ENCODE data around the gene ARVCF.
"Not testable (repeated sequence)": the region's sequence is repeated elsewhere in the genome, so short reads cannot be mapped to it uniquely, and the experiment has no call there.

The ARVCF gene

DNA sequence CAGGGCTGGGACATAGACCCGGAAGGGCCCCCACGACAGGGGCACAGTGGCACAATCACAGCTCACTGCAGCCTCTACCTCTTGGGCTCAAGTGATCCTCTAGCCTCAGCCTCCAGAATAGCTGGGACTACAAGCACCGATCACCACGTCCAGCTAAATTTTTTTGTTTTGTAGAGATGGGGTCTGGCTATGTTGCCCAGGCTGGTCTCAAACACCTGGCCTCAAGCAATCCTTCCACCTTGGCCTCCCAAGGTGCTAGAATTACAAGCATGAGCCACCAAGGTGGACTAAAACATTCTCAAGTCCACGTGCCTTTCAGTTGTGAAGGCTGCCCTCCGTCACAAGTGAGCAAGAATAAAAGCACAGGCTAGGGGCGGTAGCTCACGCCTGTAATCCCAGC is 85.1 kb downstream of the ARVCF start:
- no peak for DNase-seq

DNA sequence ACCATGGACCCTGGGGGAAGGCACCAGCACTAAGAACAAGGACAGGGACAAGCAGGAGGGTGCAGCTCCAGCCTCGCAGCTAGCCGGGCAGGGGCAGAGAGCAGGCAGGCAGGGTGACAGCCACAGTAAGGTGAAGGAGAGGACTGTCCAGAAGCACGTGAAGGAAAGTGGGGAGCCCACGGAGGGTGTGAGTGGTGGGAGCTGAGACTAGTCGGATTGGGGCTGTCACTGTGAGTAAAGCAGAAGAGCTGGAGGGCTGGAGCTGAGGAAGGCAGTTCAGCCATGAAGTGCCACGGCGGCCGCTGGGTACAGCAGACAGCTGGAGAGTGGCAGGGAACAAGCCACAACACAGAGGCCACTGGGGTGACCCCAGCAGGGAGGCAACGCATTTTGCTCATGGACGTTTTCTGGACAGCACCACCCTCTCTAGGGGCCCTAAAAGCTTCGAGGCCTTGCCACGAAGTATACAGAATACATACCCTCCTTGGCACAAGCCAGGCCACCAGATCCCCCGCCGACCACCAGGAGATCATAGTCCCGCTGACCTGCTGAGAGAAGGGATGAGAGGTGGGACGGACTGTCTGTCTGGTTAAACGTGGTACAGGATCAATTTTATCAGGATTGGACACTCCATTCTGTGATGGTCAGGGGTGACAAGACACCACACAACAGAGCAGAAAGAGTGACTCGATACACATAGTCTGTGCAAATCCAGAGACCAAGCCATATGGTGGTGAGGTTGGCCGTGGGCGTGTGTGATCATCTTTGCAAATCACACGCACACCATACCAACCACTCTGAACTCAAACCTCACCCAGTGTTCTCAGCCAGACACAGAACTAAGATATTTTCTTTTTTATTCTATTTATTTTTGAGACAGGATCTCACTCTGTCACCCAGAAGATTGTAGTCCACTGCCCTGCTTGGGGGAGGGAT is 85.8 kb downstream of the ARVCF start:
- DNase-seq: no peak

DNA sequence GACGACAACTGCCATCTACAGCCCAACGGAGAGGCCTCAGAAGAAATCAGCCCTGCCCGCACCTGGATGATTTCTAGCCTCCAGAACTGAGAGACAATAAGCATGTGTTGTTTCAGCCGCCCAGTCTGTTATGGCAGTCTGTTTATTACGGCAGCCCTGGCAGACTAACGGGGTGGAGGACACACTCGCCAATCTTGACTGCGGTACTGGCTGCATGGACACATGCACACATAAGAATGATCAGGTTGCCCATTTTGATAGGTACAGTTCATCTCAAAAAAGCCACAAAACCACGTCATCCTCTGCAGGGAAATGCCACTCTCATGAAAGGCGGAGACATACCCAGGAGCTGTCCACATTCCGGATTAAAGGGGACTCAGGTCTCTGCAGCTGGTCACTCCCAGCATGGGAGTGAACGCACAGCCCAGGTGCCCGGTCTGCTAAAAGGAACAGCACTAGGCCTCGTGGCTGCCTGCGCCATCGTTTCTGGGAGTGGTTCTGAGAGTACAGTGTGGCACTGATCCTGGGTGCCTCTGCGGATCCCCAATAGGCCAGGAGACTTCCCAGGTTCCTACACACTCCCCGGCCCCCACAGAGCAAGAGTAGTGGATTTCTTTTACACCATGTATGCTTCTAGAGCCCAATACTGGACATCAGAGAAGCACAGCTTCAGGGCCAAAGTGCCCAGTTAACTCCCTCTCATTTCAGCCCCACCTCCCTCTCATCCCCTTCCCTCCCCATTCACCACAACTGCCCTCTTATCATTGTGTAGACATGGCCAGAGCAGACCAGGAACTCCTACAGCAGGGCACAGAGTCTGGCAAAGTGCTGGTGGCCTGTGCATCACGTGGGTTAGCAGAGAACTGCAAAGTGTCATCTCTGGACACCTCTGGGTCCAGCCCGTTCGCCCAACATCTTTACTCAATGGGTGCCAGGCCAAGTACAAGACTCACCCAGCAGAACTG is 86.8 kb downstream of the ARVCF start:
- DNase-seq: no peak

DNA sequence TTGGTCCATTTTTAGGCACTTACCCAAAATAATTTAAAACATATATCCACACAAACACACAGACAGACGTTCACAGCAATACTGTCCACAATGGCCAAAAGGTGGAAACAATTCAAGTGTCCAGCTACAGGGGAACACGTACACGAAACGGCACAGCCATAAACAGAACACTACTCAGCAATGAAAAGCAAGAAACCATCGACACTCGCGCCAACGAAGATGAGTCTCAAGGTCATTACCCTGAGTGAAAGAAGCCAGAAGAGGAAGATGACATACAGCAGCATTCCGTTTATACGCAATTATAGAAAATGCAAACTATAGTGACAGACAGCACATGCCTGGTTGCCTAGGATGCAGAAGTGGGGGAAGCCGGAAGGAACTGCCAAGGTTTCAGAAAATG is 88.4 kb downstream of the ARVCF start:
- DNase-seq: no peak

DNA sequence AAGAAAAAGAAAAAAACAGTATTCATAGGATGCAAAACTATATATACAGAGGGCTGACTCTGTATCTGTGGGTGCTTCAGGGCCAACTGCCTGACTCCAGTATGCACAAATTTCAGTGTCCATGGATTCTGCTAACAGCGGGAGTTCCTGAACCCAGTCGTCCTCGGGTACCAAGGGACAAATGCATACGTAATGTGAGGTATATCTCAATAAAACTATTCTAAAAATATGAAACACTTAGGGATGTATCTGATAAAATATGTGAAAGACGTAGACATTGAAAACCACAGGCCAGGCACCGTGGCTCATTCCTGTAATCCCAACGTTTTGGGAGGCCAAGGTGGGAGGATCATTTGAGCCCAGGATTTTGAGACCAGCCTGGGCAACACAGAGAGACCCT is 88.9 kb downstream of the ARVCF start:
- no peak for DNase-seq

DNA sequence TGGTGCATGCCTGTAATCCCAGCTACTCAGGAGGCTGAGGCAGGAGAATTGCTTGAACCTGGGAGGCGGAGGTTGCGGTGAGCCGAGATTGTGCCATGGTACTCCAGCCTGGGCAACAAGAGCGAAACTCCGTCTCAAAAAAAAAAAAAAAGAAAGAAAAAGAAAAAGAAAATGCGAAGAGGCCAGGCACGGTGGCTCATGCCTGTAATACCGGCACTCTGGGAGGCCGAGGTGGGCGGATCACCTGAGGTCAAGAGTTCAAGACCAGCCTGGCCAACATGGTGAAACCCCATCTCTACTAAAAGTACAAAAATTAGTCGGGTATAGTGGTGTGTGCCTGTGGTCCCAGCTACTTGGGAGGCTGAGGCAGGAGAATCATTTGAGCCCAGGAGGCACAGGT is 90.6 kb downstream of the ARVCF start:
- not testable (repeated sequence) for DNase-seq

DNA sequence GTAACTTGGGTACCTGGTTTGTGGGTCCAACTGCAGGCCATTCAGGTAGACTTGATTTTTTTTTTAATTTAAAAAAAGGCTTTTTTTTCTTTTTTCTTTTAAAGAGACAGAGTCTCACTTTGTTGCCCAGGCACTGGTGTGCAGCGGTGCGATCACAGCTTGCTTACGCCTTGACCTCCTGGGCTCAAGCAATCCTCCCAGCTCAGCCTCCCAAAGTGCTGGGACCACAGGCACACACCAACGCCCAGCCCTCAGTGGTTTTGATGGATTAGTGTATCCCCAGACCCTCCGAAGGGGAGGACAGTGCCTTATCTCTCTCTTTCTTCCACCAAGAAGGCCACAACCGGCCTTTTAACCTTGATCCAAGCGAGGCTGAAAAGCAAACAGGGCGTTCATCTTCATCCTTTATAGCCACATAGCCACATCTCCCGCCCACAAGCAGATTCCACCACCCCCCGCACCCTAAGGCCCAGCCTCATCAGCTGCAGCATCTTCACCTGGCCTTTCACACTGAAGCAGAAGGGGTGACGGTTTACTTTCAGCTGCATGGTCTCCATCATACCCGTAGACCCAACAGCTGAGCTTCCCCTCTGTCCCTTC is 92.6 kb downstream of the ARVCF start:
- DNase-seq: no peak

DNA sequence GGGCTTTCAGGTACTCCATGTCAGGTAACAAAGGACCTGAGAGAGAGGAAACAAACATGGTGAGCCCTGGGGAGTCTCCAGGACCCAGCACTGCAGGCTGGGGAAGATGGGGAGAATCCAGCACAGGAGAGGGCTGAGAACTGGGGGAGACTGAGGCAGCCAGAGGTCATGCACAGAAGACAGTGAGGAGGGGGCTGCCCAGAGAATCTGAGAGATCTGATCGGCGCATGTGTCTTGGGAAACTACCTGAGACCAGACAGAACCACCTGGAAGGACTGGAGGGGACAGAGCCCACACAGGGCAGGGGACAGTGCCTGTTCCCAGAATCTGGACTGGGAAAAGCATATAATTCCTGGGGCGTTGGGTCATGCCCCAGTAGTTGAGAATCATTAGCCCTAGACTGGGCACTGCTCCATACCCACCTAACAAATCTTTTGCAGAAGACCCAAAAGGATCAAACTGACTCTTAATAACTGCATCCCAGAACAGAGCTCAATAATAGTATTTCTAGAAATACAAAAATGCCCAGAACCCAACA is 95.0 kb downstream of the ARVCF start:
- no peak for DNase-seq

Measured in NCI-H2081 treated with DMSO at 0.1 percent for 48 hours (cell line).